Heart left ventricle (tissue), 13 donors: ENCODE data around the gene TTC17.

Experiments used
- CTCF ChIP-seq, 12 donors: fragments of 200-600 bp; sonication (generic) in 4 of 12; IDR thresholded peaks; one replicate each; pipeline versions ENCODE4 v1.5.0 to v1.8.0; 2018 to 2022; ENCODE audit warnings: antibody characterized with exemption in 12 of 12, mild to moderate bottlenecking in 5 of 12
- POLR2A ChIP-seq, 2 donors: fragments of 450-650 bp; IDR thresholded peaks; one replicate each; pipeline ENCODE4 v1.6.1; 2017; ENCODE audit warnings: antibody characterized with exemption in 2 of 2, mild to moderate bottlenecking in 2 of 2, moderate library complexity in 2 of 2
- donor health status: ischemic (EF 13 %, LVEDD 7.1; RV severe dilation, severe dysfunction).
- donor health status: DM: no; HTN: yes; CAD: no.
- donor health status: DM: no; HTN: no; CAD: no.
- donor health status: ischemic (EF 25% LVEDD 6.9; RV normal size, moderate dysfunction).
- donor health status: ischemic (EF 25% LVEDD 5.7; RV mildly dilated, moderate dysfunction).
- donor health status: ischemic (EF 35%, LVEDD 5.7; RV mildly dilated, moderate dysfunction).
- donor health status: nonischemic (EF 11% LVEDD 7.7; RV severe dilation, severe dysfunction).
- donor health status: DM: yes; HTN: yes; CAD: no.
- donor health status: PGD.
- donor health status: ischemic (EF 29% LVEDD 5.4; RV normal size, mild dysfunction).
- donor health status: nonischemic (EF 23%, LVEDD 6.1; RV moderate dilation, normal function).

GRCh38 chr11:43505171-43505570, 146.5 kb downstream of the TTC17 start:
- TF ChIP-seq CTCF (IDR thresholded peaks at IDR 0.05) (no peak), POLR2A (IDR thresholded peaks at IDR 0.05) (no peak)
